ENCODE results near the gene MSRB2.

DNA sequence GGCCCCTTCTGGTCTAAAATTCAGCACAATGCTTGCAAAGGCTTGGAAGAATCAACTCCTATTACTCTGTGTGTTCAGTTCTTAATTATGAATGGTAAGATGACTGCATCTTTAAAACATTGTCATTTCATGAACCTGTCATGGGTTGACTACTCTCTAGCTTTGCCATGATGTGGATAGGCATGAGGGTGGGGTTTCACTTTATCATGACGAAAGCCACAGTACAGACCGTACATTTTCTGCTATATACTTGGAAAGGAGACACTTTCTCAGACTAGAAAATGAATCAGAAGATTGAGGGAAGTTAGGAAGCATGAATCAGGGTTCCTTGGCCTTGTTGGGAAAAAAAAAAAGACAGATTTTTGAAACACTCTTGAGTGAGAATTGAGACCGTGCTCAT is 19.7 kb upstream of the MSRB2 start:
- no peak for TF ChIP-seq EP300 (IDR thresholded peaks at IDR 0.05)
- TF ChIP-seq, protein P1, sequence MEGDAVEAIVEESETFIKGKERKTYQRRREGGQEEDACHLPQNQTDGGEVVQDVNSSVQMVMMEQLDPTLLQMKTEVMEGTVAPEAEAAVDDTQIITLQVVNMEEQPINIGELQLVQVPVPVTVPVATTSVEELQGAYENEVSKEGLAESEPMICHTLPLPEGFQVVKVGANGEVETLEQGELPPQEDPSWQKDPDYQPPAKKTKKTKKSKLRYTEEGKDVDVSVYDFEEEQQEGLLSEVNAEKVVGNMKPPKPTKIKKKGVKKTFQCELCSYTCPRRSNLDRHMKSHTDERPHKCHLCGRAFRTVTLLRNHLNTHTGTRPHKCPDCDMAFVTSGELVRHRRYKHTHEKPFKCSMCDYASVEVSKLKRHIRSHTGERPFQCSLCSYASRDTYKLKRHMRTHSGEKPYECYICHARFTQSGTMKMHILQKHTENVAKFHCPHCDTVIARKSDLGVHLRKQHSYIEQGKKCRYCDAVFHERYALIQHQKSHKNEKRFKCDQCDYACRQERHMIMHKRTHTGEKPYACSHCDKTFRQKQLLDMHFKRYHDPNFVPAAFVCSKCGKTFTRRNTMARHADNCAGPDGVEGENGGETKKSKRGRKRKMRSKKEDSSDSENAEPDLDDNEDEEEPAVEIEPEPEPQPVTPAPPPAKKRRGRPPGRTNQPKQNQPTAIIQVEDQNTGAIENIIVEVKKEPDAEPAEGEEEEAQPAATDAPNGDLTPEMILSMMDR (IDR thresholded peaks at IDR 0.05): no peak

Measured in ovary (tissue), 3 donors.